Osteoblast (primary cell): ENCODE measurements around the gene RCC1. TPM values are rescaled to one million over a fixed set of nuclear protein-coding genes. Genes with fewer than 3 reads are reported as not detected.

ENCODE experiments used
- DNase-seq: peaks from one replicate; pipeline ENCODE4 v3.0.0; 2011; ENCODE audit warnings: low spot score, mixed read lengths; ENCODE audit not compliant: insufficient read length; ENCODE audit errors: missing footprints
- H2AFZ ChIP-seq: 2 replicates; pipeline ENCODE4 v1.6.0; 2011; ENCODE audit warnings: mild to moderate bottlenecking, low read length
- H3K27ac ChIP-seq: 2 replicates; pipeline ENCODE4 v1.5.1; 2011; ENCODE audit warnings: mild to moderate bottlenecking, low read depth, low read length, moderate library complexity
- H3K27me3 ChIP-seq: 2 replicates; pipeline ENCODE4 v1.6.0; 2012; ENCODE audit warnings: mild to moderate bottlenecking, control low read depth, inconsistent platforms, low read length, moderate library complexity; ENCODE audit not compliant: insufficient read depth
- H3K36me3 ChIP-seq: 2 replicates; pipeline ENCODE4 v1.5.1; 2011; ENCODE audit warnings: mild to moderate bottlenecking, low read length, control low read depth, moderate library complexity; ENCODE audit not compliant: insufficient read depth
- H3K4me1 ChIP-seq: 2 replicates; pipeline ENCODE4 v1.5.1; 2011; ENCODE audit warnings: mild to moderate bottlenecking, low read length, control low read depth, moderate library complexity; ENCODE audit not compliant: insufficient read depth
- H3K4me2 ChIP-seq: 2 replicates; pipeline ENCODE4 v1.6.0; 2011; ENCODE audit warnings: mild to moderate bottlenecking, low read length; ENCODE audit not compliant: insufficient read depth
- H3K4me3 ChIP-seq: fragments of 200-600 bp; sonication (generic); 3 replicates; pipeline ENCODE4 v1.5.1; 2012; ENCODE audit warnings: mild to moderate bottlenecking, low read length, inconsistent platforms; ENCODE audit not compliant: insufficient read depth
- H3K79me2 ChIP-seq: 2 replicates; pipeline ENCODE4 v1.6.0; 2012; ENCODE audit warnings: mild to moderate bottlenecking, low read length, control low read depth, inconsistent platforms; ENCODE audit not compliant: insufficient read depth
- H3K9me3 ChIP-seq: 2 replicates; pipeline ENCODE4 v1.5.1; 2011; ENCODE audit warnings: low read depth, low read length, control low read depth
- H4K20me1 ChIP-seq: 2 replicates; pipeline ENCODE4 v1.6.0; 2012; ENCODE audit warnings: mild to moderate bottlenecking, low read length, control low read depth; ENCODE audit not compliant: insufficient read depth
- total RNA-seq: library from RNA; depleted of rRNA; stranded (reverse); fragments of >200 nt; gene quantifications from 2 replicates; pipeline ENCODE4 v1.2.3, GENCODE V29; 2012
- TF ChIP-seq, protein P1 (sequence below): IDR thresholded peaks from 2 replicates; pipeline ENCODE4 v1.5.1; 2011; ENCODE audit warnings: mild to moderate bottlenecking, low read depth, low read length, moderate library complexity; ENCODE audit errors: extremely low read depth

RCC1 gene
- total RNA-seq, 1 donor: 35.1 TPM

DNA sequence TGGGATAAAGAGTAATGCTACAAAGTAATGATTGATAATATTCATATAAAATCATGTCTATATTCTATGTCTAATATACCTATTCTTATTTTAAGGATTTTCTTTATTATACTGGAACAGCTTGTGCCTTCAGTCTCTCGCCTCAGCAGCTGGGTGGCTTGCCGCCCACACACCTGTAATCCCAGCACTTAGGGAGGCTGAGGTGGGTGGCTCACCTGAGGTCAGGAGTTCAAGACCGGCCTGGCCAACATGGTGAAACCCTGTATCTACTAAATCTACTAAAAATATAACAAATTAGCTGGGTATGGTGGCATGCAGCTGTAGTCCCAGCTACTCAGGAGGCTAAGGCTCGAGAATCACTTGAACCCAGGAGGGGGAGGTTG is 39.4 kb downstream of the RCC1 start:
- Histone ChIP-seq H3K36me3 (no peaks in the 10 kb centered on the region), H3K4me2 (no peak overlapping the region), H3K4me3 (no peak overlapping the region), H3K27me3 (no peaks in the 10 kb centered on the region), H3K79me2 (no peaks in the 10 kb centered on the region), H3K4me1 (no peaks in the 10 kb centered on the region), H4K20me1 (no peaks in the 10 kb centered on the region), H2AFZ (no peak overlapping the region), H3K27ac (no peak overlapping the region), H3K9me3 (no peaks in the 10 kb centered on the region)
- DNase-seq: no peak
- TF ChIP-seq, protein P1, sequence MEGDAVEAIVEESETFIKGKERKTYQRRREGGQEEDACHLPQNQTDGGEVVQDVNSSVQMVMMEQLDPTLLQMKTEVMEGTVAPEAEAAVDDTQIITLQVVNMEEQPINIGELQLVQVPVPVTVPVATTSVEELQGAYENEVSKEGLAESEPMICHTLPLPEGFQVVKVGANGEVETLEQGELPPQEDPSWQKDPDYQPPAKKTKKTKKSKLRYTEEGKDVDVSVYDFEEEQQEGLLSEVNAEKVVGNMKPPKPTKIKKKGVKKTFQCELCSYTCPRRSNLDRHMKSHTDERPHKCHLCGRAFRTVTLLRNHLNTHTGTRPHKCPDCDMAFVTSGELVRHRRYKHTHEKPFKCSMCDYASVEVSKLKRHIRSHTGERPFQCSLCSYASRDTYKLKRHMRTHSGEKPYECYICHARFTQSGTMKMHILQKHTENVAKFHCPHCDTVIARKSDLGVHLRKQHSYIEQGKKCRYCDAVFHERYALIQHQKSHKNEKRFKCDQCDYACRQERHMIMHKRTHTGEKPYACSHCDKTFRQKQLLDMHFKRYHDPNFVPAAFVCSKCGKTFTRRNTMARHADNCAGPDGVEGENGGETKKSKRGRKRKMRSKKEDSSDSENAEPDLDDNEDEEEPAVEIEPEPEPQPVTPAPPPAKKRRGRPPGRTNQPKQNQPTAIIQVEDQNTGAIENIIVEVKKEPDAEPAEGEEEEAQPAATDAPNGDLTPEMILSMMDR: no peak

DNA sequence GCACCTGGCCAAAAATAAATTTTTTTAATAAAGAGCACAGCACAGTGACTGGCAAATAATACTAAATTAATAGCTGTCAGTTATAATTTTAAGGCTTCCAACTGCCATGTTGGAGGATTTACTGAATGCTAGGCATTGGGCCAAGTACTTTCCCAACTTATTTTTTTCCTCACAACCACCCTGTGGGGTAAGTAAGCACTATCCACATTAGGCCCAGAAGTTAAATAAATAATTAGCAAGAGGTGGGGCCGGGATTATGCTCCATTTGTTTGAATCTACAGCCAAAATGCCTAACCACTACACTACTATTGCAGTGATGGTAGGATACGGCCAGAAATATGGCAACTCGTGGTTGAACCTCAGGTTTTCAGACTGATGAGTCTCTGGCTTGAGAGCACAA is 42.5 kb downstream of the RCC1 start:
- H4K20me1 ChIP-seq: no peaks in the 10 kb centered on the region
- H2AFZ ChIP-seq: no peak overlapping the region
- no peak overlapping the region for H3K27ac ChIP-seq
- peaks cover 4% of the 10 kb centered on the region for H3K79me2 ChIP-seq
- TF ChIP-seq, protein P1: no peak
- H3K36me3 ChIP-seq: no peaks in the 10 kb centered on the region
- H3K9me3 ChIP-seq: no peaks in the 10 kb centered on the region
- no peak overlapping the region for H3K4me3 ChIP-seq
- peaks cover 1% of the 10 kb centered on the region for H3K4me1 ChIP-seq
- no peak overlapping the region for H3K4me2 ChIP-seq
- H3K27me3 ChIP-seq: no peaks in the 10 kb centered on the region
- DNase-seq: peak; percentile 74

DNA sequence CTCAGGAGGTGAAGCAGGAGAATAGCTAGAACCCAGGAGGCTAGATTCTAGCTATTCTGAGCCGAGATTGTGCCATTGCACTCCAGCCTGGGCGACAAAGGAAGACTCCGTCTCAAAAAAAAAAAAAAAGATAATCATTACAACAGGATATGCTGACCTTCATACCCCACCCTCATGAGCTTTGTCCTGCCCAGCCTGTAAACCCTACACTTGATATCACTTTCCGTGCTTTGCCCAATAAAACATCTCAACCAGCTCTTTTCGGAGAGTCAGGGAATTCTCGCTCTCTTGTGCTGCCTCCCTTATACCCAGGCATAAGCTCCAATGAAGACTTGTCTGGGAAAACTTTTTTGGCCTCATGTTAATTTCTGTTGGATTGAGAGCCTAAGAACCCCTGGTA is 45.5 kb downstream of the RCC1 start:
- H3K9me3 ChIP-seq: no peaks in the 10 kb centered on the region
- H2AFZ ChIP-seq: no peak overlapping the region
- DNase-seq: no peak
- no peaks in the 10 kb centered on the region for H4K20me1 ChIP-seq
- H3K4me3 ChIP-seq: no peak overlapping the region
- no peak overlapping the region for H3K27ac ChIP-seq
- H3K4me1 ChIP-seq: peaks cover 6% of the 10 kb centered on the region
- H3K4me2 ChIP-seq: no peak overlapping the region
- peaks cover 13% of the 10 kb centered on the region for H3K79me2 ChIP-seq
- H3K27me3 ChIP-seq: no peaks in the 10 kb centered on the region
- TF ChIP-seq, protein P1: no peak
- peaks cover 2% of the 10 kb centered on the region for H3K36me3 ChIP-seq

DNA sequence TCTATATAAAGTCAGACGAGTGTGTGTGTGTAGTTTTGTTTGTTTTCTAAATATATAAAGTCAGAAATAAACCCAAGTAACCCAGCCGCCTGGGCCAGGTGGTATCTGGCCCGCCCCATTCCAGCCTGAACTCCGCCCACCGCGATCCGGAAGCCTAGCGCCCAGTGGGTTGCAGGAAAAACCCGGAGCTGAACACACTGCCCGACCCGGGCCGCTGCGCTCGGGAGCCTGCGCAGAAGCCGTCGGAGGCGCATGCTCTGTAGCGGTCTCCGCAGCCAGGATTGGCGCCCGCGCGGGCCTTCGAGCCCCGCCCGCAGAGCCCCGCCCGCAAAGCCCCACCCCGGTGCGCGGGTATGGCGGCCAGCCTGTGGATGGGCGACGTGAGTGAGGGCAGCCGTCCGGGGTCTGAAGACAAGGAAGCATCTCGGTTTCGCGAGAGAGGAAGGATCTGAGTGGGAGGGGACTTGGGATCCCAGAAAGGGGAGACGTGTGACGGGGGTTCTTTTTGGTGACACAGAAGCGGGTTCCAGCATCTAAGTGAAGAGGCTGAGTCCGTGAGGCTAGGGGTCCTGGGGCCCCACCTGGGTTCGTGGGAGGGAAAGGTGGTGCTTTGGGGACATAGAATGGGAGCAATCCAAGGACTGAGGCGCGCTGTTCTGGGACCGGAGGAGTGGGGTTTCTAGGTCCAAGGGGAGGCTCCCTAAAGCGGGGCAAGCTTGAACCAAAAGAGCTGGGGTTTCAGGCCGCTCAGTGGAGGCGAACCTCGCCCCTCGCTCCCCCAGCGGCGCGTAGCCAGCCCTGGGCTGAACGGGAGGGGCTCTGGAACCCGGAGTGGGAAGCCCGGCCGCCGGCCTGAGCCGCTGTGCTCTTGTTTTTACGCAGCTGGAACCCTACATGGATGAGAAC is 47.2 kb downstream of the RCC1 start, which contains the start of gene TRNAU1AP:
TSS of gene TRNAU1AP (plus strand) at position 328 of the 906 bp plus-strand sequence. CDS start at position 354, 26 bp downstream.
- Histone ChIP-seq H3K27me3 (no peaks in the 10 kb centered on the region), H3K4me1 (peaks cover 6% of the 10 kb centered on the region), H3K4me3 (peak within 1 kb of the TSS; percentile 100), H3K36me3 (peaks cover 8% of the 10 kb centered on the region), H3K4me2 (peak within 1 kb of the TSS; percentile 99), H4K20me1 (no peaks in the 10 kb centered on the region), H2AFZ (peak within 1 kb of the TSS; percentile 100), H3K27ac (peak within 1 kb of the TSS; percentile 82), H3K9me3 (no peaks in the 10 kb centered on the region), H3K79me2 (peaks cover 13% of the 10 kb centered on the region)
- TF ChIP-seq, protein P1: no peak
- DNase-seq: peak; percentile 98
